HG02870 (cell line): ENCODE measurements around the gene NEK6.

ENCODE experiments used
- ATAC-seq: cut with Tn5 transposase; IDR thresholded peaks from one replicate; pipeline ENCODE4 v1.9.1; 2021; ENCODE audit warnings: mild to moderate bottlenecking, moderate library complexity; ENCODE audit not compliant: unreplicated experiment

Gene NEK6

GRCh38 chr9:124260769-124261603 lies 3.2 kb downstream of the NEK6 start:
- ATAC-seq, result no peak

GRCh38 chr9:124261736-124262648 lies 4.2 kb downstream of the NEK6 start:
- no peak for ATAC-seq

- ATAC-seq, result no peak
Observed at GRCh38 chr9:124262649-124262972, 4.9 kb downstream of the NEK6 start.

GRCh38 chr9:124263213-124263612 lies 5.5 kb downstream of the NEK6 start:
- no peak for ATAC-seq

GRCh38 chr9:124263800-124264426 lies 6.2 kb downstream of the NEK6 start:
- ATAC-seq, result no peak

- ATAC-seq, result peak; percentile 41
Observed at GRCh38 chr9:124264823-124265233, 7.1 kb downstream of the NEK6 start.

GRCh38 chr9:124265551-124265950 lies 7.8 kb downstream of the NEK6 start:
- no peak for ATAC-seq

- ATAC-seq, result no peak
Observed at GRCh38 chr9:124266139-124266825, 8.5 kb downstream of the NEK6 start.

GRCh38 chr9:124266826-124267201 lies 9.1 kb downstream of the NEK6 start:
- no peak for ATAC-seq

GRCh38 chr9:124267271-124267807 lies 9.6 kb downstream of the NEK6 start:
- ATAC-seq, result no peak

- ATAC-seq, result no peak
Observed at GRCh38 chr9:124268248-124268647, 10.5 kb downstream of the NEK6 start.

GRCh38 chr9:124268661-124269060 lies 10.9 kb downstream of the NEK6 start:
- ATAC-seq, result no peak

- no peak for ATAC-seq
Observed at GRCh38 chr9:124269556-124269955, 11.8 kb downstream of the NEK6 start.

- no peak for ATAC-seq
Observed at GRCh38 chr9:124270504-124271335, 13.0 kb downstream of the NEK6 start.

- ATAC-seq, result no peak
Observed at GRCh38 chr9:124271660-124272059, 13.9 kb downstream of the NEK6 start.

- ATAC-seq, result no peak
Observed at GRCh38 chr9:124272118-124272517, 14.4 kb downstream of the NEK6 start.

- ATAC-seq, result no peak
Observed at GRCh38 chr9:124272979-124273378, 15.2 kb downstream of the NEK6 start.

GRCh38 chr9:124273427-124274160 lies 15.8 kb downstream of the NEK6 start:
- no peak for ATAC-seq

- ATAC-seq, result no peak
Observed at GRCh38 chr9:124274226-124274625, 16.5 kb downstream of the NEK6 start.
